T-helper 9 cell (primary cell): ENCODE results near the gene TCF23.
"Not testable (repeated sequence)": the region's sequence is repeated elsewhere in the genome, so short reads cannot be mapped to it uniquely, and the experiment has no call there.

ENCODE experiments used
- DNase-seq: peaks from one replicate; pipeline ENCODE4 v3.0.0-alpha.2; 2020

The TCF23 gene

DNA sequence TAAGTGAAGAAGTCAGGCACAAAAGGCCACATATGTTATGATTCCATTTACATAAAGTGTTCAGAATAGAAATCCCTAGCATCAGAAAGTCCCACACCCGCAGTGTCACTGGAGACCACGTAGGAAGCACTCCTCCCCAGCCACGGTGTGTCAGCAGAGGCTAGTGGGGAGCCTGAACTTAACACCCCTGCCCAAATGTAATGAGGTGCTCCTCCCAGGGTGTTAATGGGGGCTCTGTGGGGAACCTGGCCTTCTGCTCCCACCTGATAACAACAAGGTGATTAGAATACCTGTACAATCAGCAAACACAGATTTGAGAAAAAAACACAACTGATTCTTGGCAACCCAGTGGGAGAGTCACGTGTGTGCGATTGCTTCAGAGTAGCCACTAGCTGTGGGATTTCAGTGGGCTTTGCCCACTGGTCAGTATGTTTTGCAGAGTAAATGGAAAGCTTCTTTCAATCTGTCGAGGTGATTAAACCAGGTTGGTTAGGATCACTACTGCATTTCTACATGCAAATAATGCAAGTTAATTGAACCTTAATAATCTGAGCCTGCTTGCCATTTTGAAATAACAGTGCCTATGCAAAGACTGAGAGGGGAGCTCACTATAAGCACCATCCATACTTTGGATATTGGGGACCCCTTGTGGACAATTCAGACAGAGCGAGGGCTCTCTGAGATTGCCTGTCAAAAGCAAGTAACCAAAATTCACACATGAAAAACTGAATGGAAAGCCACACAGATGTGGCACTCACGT, 42.4 kb downstream of the TCF23 start:
- DNase-seq, result peak; percentile 11

DNA sequence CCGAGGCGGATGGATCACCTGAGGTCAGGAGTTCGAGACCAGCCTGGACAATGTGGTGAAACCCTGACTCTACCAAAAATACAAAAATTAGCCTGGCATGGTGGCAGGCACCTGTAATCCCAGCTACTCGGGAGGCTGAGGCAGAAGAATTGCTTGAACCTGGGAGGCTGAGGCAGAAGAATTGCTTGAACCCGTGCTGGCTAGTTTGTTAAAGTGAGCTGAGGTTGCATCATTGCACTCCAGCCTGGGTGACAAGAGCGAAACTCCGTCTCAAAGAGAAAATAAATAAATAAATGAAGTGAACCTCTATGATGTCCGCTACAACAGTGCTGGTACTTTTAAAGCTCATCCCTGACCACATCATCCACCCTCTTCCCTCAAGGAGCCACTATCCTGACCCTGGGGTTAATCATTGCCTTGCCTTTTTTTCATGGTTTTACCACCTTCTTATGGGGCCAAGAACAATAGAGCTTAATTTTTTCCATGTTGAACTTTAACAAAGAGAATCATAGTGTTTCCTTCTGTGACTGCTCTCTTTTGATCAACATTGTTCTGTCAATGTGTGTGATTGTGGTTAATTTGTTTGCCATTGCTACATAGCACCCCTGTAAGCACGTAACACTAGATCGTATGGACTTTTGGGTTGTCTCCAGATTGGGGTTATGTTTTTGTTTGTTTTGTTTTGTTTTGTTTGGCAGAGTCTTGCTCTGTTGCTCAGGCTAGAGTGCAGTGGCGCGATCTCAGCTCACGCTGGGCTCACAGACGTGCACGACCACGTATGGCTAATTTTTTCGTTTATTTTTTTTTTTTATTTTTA, 45.9 kb downstream of the TCF23 start:
- DNase-seq, result no peak

DNA sequence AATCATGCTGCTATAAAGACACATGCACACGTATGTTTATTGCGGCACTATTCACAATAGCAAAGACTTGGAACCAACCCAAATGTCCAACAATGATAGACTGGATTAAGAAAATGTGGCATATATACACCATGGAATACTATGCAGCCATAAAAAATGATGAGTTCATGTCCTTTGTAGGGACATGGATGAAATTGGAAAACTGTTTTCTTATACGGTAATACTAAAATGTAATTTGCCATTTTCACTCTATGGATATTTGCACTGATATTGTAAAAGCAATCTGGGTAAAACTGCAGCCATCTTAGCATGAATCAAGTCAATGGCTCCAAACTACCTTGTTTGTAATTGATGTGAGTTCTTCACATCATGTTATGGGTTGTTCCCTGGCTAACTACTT, 47.0 kb downstream of the TCF23 start:
- DNase-seq, result not testable (repeated sequence)

DNA sequence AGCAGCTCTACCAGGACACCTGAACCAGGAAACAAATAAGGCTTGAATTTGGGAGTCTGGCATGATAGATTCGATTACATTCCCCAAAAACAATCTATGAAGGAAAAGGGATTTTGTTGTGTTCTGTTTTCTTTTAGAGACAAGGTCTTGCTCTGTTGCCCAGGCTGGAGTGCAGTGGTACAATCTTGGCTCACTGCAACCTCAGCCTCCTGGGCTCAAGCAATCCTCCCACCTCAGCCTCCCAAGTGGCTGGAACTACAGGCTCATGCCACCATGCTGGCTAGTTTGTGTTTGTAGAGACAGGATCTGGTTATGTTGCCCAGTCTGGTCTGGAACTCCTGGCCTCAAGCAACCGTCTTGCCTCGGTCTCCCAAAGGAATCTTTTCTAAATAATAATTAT, 49.3 kb downstream of the TCF23 start:
- DNase-seq, result not testable (repeated sequence)

DNA sequence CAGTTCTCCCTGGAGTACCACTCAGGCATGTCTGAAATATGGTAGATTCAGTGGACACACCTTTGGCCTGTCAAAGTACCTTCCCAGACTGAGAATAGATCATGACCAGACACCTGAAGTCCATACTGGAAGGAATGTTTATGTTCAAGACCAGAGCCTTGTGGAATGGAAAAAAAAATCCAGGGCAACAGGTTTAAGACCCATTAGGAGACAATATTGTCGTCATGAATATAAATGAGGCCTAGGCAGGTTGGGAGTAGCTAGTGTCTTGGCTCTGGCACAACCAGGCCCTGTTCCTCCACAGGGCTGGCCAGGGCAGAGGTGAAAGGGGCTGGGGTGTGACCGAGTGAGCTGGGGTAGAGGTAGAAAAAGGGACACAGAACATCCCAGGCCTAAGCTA, 49.8 kb downstream of the TCF23 start:
- DNase-seq, result no peak

DNA sequence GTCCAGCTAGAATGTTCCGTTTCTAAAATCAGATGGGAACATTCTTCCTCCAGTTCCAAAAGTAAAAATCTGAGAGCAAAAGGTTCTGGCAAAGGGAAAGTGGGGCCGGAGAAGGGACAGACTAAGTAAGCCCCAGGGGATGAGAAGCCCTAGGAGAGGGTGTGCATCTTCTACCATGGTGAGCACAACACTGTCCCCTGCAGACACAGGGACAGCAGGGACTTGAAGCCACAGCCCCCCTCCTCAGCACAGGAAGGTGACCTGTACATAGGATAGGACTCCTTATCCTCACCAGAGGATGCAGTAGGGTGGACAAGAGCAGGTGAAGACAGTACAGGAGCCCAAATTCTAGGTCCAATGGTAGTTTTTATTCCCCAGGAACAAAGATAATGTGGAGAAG, 50.4 kb downstream of the TCF23 start:
- DNase-seq, result no peak

DNA sequence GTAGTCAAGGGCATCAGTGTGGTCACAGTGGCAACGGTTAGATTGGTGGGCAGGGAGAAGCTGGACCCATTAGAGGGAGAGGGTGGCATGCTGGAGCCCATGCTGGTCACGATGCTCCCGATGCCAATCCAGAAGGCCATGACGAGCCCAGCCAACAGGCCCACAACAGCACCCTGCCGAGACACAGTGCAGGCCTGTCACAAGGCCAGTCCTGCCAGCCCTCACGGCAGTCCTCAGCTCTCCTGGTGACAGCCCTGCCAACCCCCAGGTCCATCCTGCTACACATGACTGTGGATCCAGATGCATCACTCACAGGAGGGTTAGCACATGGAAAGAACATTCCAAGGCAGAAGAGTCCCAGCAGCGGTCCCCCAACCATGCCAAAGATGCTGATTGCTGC, 52.9 kb downstream of the TCF23 start:
- no peak for DNase-seq

DNA sequence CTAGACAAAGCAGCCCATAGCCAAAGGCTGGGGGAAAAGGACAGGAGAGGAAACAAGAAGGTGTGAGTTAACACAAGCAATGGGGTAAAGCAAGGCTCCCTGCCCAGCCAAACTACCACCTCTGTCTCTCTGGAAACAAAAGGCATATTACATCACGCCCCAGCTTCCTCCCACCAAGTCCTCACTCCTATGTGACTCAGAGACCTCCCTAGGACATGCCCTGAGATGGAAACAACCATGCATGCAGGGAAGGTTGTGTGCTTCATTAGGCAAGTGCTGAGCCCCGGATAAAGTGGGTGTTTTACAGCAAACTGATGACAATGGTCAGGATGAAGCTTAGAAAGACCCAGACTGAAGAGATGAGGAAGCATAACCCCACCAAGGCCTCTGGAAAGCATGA, 54.0 kb downstream of the TCF23 start:
- DNase-seq, result no peak

DNA sequence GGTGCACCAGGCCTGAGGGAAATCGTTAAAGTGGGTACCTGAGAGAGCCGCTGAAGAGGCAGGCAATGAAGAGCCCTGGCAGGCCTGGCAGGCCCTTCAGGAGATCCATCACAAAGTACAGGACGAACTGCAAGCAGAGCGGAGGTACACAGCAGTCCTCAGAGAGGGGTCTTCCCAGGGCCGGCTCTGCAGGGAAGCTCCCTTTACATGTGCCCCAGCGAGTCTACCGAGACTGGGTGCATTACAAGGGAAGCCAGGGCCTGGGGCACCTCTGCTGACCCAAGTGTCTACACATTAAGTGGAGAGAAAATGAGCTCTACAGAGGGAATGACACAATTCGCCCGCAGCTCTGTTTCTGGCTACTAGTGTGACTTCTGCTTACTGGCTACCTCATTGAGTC, 54.9 kb downstream of the TCF23 start:
- no peak for DNase-seq

DNA sequence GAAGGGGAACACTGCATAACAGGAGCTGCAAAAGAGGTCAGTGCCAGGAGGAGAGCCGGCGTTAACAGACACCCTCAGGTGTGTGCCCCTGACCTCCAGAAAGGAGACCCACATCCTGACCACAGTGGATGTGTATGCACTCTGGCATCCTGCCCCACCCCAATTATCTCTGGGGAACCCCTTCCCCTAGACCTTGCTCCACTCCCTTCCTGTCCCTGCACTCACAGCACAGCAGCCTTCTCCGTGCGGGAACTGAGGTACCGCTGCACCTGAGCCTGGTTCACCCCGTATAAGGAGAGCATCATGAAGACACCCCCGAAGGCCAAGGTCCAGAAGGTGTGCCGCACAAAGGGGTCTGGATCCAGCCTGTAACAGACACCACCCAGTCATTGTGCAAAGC, 55.8 kb downstream of the TCF23 start:
- DNase-seq, result no peak

DNA sequence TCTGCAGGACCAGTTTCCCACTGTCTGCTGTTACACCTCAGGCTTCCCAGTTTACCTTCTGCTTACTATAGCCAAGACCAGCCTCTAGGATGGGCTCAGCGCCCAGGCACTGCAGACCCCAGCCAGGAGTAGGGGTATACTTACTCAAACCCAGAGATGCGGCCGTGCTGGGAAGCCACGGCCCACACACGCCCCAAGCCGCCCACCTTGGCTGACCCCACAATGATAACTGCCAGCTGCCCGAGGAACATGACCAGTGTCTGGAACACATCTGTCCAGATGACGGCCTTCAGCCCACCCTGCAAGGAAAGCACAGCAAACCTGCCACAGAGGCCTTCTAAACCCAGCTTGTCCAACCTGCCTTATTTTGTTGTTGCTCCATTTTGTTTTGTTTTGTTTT, 56.4 kb downstream of the TCF23 start:
- DNase-seq, result no peak

DNA sequence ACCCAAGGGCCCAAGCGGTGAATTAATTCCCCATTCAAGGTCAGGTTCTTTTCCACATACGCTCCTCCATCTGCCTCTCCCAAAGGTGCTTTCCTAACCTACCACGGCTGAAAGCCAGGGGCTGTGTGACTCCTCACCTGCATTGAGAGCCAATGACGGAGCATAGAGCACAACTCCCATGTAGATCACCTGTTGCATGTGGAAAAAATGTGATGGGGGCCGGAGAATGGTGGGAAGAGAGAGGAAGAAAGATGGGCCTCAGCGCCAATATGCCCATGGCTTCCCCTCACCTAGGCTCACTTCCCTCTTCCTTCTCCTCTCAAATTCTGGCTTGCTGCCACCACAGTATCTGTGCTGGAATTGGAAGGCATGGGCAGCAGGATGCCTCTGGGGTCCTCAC, 57.5 kb downstream of the TCF23 start:
- DNase-seq, result no peak
